Skeletal muscle tissue (tissue), 4 donors: ENCODE results near the gene BRPF1. TPM values are rescaled to one million over a fixed set of nuclear protein-coding genes. Genes with fewer than 3 reads are reported as not detected.
A peak's percentile ranks its signal among the peaks of the same experiment; 100 is the strongest.

Experiments
- H3K27ac ChIP-seq: one replicate; pipeline ENCODE4 v1.7.0; 2013; ENCODE audit warnings: mild to moderate bottlenecking, low read depth, low read length, inconsistent platforms
- H3K27me3 ChIP-seq, 3 donors: one replicate each; pipeline ENCODE4 v1.7.0; 2013; ENCODE audit warnings: low read length in 3 of 3; ENCODE audit not compliant: control insufficient read depth in 3 of 3, insufficient read depth in 3 of 3
- H3K36me3 ChIP-seq, 3 donors: one replicate each; pipeline ENCODE4 v1.7.0; 2013; ENCODE audit warnings: low read length in 3 of 3; ENCODE audit not compliant: control insufficient read depth in 3 of 3, insufficient read depth in 3 of 3
- H3K4me1 ChIP-seq, 3 donors: one replicate each; pipeline ENCODE4 v1.7.0; 2013; ENCODE audit warnings: low read length in 3 of 3, mild to moderate bottlenecking in 3 of 3; ENCODE audit not compliant: control insufficient read depth in 3 of 3, insufficient read depth in 3 of 3
- H3K4me3 ChIP-seq, 3 donors: one replicate each; pipeline ENCODE4 v1.7.0; 2013; ENCODE audit warnings: low read length in 3 of 3
- H3K9ac ChIP-seq, 3 donors: one replicate each; pipeline ENCODE4 v1.7.0; 2013; ENCODE audit warnings: low read length in 3 of 3, mild to moderate bottlenecking in 3 of 3, moderate library complexity in 2 of 3, low read depth in 1 of 3
- H3K9me3 ChIP-seq, 3 donors: one replicate each; pipeline ENCODE4 v1.7.0; 2013; ENCODE audit warnings: low read length in 3 of 3; ENCODE audit not compliant: control insufficient read depth in 3 of 3
- total RNA-seq: library from RNA; depleted of rRNA; stranded (reverse); fragments of >200 nt; gene quantifications from one replicate; pipeline ENCODE4 v1.2.3, GENCODE V29; 2014
- donor health status: Osteomylitis.

The BRPF1 gene
- total RNA-seq, 1 donor from 2014 or later, result 10.4 TPM

GRCh38 chr3:9745521-9745920, 14.0 kb downstream of the BRPF1 start:
- H3K27ac ChIP-seq, result no peak overlapping the region
- no peaks in the 10 kb centered on the region for H3K9me3 ChIP-seq
- H3K27me3 ChIP-seq, result no peaks in the 10 kb centered on the region
- H3K4me3 ChIP-seq, result no peak overlapping the region
- no peak overlapping the region for H3K9ac ChIP-seq
- H3K36me3 ChIP-seq, result peaks cover 77 to 81% (median 78%) of the 10 kb centered on the region in 3 donors
- H3K4me1 ChIP-seq, result peaks cover 9 to 12% (median 11%) of the 10 kb centered on the region in 3 donors

- Histone ChIP-seq H3K9me3 (no peaks in the 10 kb centered on the region), H3K4me1 (peaks cover 17 to 19% (median 19%) of the 10 kb centered on the region in 3 donors), H3K4me3 (no peak overlapping the region), H3K27ac (no peak overlapping the region), H3K27me3 (no peaks in the 10 kb centered on the region), H3K9ac (no peak overlapping the region), H3K36me3 (peaks cover 69 to 73% (median 72%) of the 10 kb centered on the region in 3 donors)
Observed at GRCh38 chr3:9746330-9746729, 14.8 kb downstream of the BRPF1 start.

GRCh38 chr3:9747267-9747666, 15.7 kb downstream of the BRPF1 start:
- peaks cover 23 to 25% (median 23%) of the 10 kb centered on the region in 3 donors for H3K4me1 ChIP-seq
- H3K9me3 ChIP-seq, result no peaks in the 10 kb centered on the region
- peaks cover 69 to 73% (median 70%) of the 10 kb centered on the region in 3 donors for H3K36me3 ChIP-seq
- H3K4me3 ChIP-seq, result no peak overlapping the region
- H3K9ac ChIP-seq, result no peak overlapping the region
- no peak overlapping the region for H3K27ac ChIP-seq
- H3K27me3 ChIP-seq, result no peaks in the 10 kb centered on the region

GRCh38 chr3:9748031-9748430, 16.5 kb downstream of the BRPF1 start:
- Histone ChIP-seq H3K4me1 (peaks cover 23 to 25% (median 23%) of the 10 kb centered on the region in 3 donors), H3K9ac (no peak overlapping the region), H3K27ac (no peak overlapping the region), H3K36me3 (peaks cover 64 to 68% (median 68%) of the 10 kb centered on the region in 3 donors), H3K27me3 (no peaks in the 10 kb centered on the region), H3K9me3 (no peaks in the 10 kb centered on the region), H3K4me3 (no peak overlapping the region)

- Histone ChIP-seq H3K4me3 (peak overlapping the region; percentile 79 to 98 (median 95)), H3K9me3 (no peaks in the 10 kb centered on the region), H3K36me3 (peaks cover 55 to 59% (median 57%) of the 10 kb centered on the region in 3 donors), H3K9ac (peak overlapping the region; percentile 89 to 92 (median 90)), H3K27me3 (no peaks in the 10 kb centered on the region), H3K27ac (peak overlapping the region; percentile 82), H3K4me1 (peaks cover 23 to 25% (median 23%) of the 10 kb centered on the region in 3 donors)
Observed at GRCh38 chr3:9749296-9749644, 17.7 kb downstream of the BRPF1 start.

- Histone ChIP-seq H3K27me3 (no peaks in the 10 kb centered on the region), H3K9me3 (no peaks in the 10 kb centered on the region), H3K9ac (peak within 1 kb of the TSS; percentile 89 to 92 (median 90)), H3K36me3 (peaks cover 54 to 57% (median 56%) of the 10 kb centered on the region in 3 donors), H3K27ac (peak within 1 kb of the TSS; percentile 82), H3K4me3 (peak within 1 kb of the TSS; percentile 94 to 98 (median 95)), H3K4me1 (peaks cover 26 to 30% (median 27%) of the 10 kb centered on the region in 3 donors)
Observed at GRCh38 chr3:9749645-9750555, 18.4 kb downstream of the BRPF1 start, which contains the start of gene OGG1. OGG1 (plus strand) TSS chr3:9749952; CDS start chr3:9750287, 335 bp downstream.

- H3K9ac ChIP-seq, result peak overlapping the region; percentile 80 to 90 (median 89)
- no peaks in the 10 kb centered on the region for H3K9me3 ChIP-seq
- H3K27ac ChIP-seq, result peak overlapping the region; percentile 82
- H3K4me3 ChIP-seq, result peak overlapping the region; percentile 94 to 98 (median 95)
- H3K27me3 ChIP-seq, result no peaks in the 10 kb centered on the region
- peaks cover 47 to 48% (median 48%) of the 10 kb centered on the region in 3 donors for H3K36me3 ChIP-seq
- H3K4me1 ChIP-seq, result peaks cover 26 to 30% (median 29%) of the 10 kb centered on the region in 3 donors
Observed at GRCh38 chr3:9750556-9751411, 19.2 kb downstream of the BRPF1 start.

- H3K4me1 ChIP-seq, result peaks cover 20 to 25% (median 24%) of the 10 kb centered on the region in 3 donors
- no peaks in the 10 kb centered on the region for H3K27me3 ChIP-seq
- H3K36me3 ChIP-seq, result peaks cover 43 to 48% (median 47%) of the 10 kb centered on the region in 3 donors
- H3K9ac ChIP-seq, result peak overlapping the region in 2 of 3 donors; percentile 33
- no peak overlapping the region for H3K4me3 ChIP-seq
- no peaks in the 10 kb centered on the region for H3K9me3 ChIP-seq
- H3K27ac ChIP-seq, result no peak overlapping the region
Observed at GRCh38 chr3:9754678-9755077, 23.1 kb downstream of the BRPF1 start.

GRCh38 chr3:9757427-9757826, 25.9 kb downstream of the BRPF1 start:
- Histone ChIP-seq H3K36me3 (peaks cover 44 to 48% (median 45%) of the 10 kb centered on the region in 3 donors), H3K27me3 (no peaks in the 10 kb centered on the region), H3K4me1 (peaks cover 3 to 6% (median 5%) of the 10 kb centered on the region in 3 donors), H3K9me3 (no peaks in the 10 kb centered on the region), H3K4me3 (no peak overlapping the region), H3K9ac (no peak overlapping the region), H3K27ac (no peak overlapping the region)
